ENCODE data around the gene SLC43A1. TPM values are rescaled to one million over a fixed set of nuclear protein-coding genes. Genes with fewer than 3 reads are reported as not detected.

Gene SLC43A1
- total RNA-seq, 2 donors from 2014 or later, result 8.4 to 9.1 TPM

DNA sequence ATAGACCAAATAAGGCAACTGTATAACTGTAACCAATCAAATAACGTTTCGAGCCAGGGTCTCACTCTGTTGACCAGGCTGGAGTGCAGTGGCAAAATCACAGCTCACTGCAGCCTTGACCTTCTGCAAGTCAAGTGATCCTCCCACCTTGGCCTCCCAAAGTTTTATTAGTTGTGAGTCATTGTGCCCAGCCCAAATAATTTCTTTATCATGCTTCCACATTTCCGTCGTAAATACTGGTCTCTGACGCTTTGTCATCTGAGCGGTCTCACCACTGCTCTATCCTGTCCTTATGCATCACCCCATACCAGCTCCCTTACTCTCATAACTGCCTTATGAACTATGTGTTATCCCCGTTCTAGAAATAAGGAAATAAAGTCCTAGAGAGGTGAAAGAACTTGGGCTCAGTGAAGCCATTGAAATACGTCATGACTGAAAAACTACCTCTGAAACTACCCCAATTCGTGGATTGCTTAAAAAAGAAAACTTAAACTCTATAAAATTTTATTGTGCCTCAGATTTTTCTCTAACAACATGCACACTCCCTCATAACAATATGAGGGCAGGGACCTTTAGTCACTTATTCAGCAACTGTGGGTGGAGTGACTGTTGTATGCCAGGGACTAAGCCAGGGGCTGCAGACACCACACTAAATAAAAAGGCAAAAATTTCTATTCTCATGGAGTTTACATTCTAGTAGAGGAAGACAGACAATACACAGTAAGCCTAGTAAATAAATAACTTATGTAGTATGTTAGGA lies 71.0 kb downstream of the SLC43A1 start:
- TF ChIP-seq, protein P1, sequence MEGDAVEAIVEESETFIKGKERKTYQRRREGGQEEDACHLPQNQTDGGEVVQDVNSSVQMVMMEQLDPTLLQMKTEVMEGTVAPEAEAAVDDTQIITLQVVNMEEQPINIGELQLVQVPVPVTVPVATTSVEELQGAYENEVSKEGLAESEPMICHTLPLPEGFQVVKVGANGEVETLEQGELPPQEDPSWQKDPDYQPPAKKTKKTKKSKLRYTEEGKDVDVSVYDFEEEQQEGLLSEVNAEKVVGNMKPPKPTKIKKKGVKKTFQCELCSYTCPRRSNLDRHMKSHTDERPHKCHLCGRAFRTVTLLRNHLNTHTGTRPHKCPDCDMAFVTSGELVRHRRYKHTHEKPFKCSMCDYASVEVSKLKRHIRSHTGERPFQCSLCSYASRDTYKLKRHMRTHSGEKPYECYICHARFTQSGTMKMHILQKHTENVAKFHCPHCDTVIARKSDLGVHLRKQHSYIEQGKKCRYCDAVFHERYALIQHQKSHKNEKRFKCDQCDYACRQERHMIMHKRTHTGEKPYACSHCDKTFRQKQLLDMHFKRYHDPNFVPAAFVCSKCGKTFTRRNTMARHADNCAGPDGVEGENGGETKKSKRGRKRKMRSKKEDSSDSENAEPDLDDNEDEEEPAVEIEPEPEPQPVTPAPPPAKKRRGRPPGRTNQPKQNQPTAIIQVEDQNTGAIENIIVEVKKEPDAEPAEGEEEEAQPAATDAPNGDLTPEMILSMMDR (conservative IDR thresholded peaks at IDR 0.05), result no peak
- Mint-ChIP-seq H3K4me3 (no peak overlapping the region), H3K9me3 (no peaks in the 10 kb centered on the region), H3K4me1 (no peaks in the 10 kb centered on the region), H3K27ac (no peak overlapping the region), H3K27me3 (ENCODE audit: insufficient read depth) (peaks cover 19% of the 10 kb centered on the region), H3K36me3 (ENCODE audit: low read depth) (no peaks in the 10 kb centered on the region)
- Histone ChIP-seq H3K27ac (ENCODE audit: low read depth, low read length) (no peak overlapping the region), H3K4me3 (ENCODE audit: low read length) (no peak overlapping the region), H3K27me3 (ENCODE audit: control insufficient read depth, insufficient read depth, low read length, poor library complexity, severe bottlenecking) (peaks cover 4% of the 10 kb centered on the region), H3K9me3 (ENCODE audit: control insufficient read depth, low read length) (no peaks in the 10 kb centered on the region), H3K9ac (ENCODE audit: extremely low read depth, low read length, poor library complexity, severe bottlenecking) (no peak overlapping the region), H3K36me3 (ENCODE audit: control insufficient read depth, insufficient read depth, low read length) (no peaks in the 10 kb centered on the region), H3K4me1 (ENCODE audit: control insufficient read depth, insufficient read depth, low read length) (no peaks in the 10 kb centered on the region)
- no peak for DNase-seq
- WGBS, 2 experiments (ENCODE audit: insufficient coverage in 1 of 2, insufficient read length in 1 of 2), result 85 to 90% methylated on average over 8 to 9 of the region's 9 CpGs

DNA sequence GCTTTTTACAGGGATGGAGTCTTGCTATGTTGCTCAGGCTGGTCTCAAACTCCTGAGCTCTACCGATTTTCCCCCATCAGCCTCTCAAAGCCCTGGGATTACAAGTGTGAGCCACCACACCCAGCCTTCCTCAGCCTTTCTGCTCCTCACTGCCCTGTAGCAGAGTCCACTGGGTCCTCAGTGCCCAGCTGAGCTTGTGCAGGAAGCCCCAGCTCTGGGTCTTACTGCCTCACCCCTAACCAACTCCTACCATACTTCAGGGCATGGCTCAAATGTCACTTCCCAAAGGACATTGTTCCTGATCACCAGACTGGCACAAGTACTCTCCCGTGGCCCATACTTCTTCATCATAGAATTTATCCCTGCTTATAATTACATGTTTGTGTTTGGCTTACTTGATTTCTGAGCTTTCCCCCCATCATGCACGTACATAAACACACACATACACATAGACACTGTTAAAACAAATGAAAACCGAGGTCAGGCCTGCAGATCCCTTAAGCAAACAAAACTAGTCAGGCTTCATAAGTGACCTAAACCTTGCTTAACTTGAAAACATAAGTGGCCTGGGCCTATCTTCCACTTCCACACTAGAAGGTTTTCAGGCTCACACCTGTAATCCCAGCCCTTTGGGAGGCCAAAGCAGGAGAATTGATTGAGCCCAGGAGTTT lies 74.6 kb downstream of the SLC43A1 start:
- DNase-seq, result no peak
- TF ChIP-seq, protein P1 (conservative IDR thresholded peaks at IDR 0.05), result no peak
- Mint-ChIP-seq H3K9me3 (no peaks in the 10 kb centered on the region), H3K36me3 (ENCODE audit: low read depth) (no peaks in the 10 kb centered on the region), H3K4me1 (no peaks in the 10 kb centered on the region), H3K4me3 (no peak overlapping the region), H3K27me3 (ENCODE audit: insufficient read depth) (peaks cover 10% of the 10 kb centered on the region), H3K27ac (no peak overlapping the region)
- H3K36me3 ChIP-seq (ENCODE audit: control insufficient read depth, insufficient read depth, low read length), result no peaks in the 10 kb centered on the region
- no peaks in the 10 kb centered on the region for H3K4me1 ChIP-seq (ENCODE audit: control insufficient read depth, insufficient read depth, low read length)
- WGBS, 2 experiments (ENCODE audit: insufficient coverage in 1 of 2, insufficient read length in 1 of 2), result 87% methylated on average over 4 of the region's 4 CpGs; no CpG with 5 or more reads in 1 of the 2 experiments
- no peak overlapping the region for H3K9ac ChIP-seq (ENCODE audit: extremely low read depth, low read length, poor library complexity, severe bottlenecking)
- no peaks in the 10 kb centered on the region for H3K9me3 ChIP-seq (ENCODE audit: control insufficient read depth, low read length)
- H3K27ac ChIP-seq (ENCODE audit: low read depth, low read length), result no peak overlapping the region
- no peaks in the 10 kb centered on the region for H3K27me3 ChIP-seq (ENCODE audit: control insufficient read depth, insufficient read depth, low read length, poor library complexity, severe bottlenecking)
- H3K4me3 ChIP-seq (ENCODE audit: low read length), result no peak overlapping the region

DNA sequence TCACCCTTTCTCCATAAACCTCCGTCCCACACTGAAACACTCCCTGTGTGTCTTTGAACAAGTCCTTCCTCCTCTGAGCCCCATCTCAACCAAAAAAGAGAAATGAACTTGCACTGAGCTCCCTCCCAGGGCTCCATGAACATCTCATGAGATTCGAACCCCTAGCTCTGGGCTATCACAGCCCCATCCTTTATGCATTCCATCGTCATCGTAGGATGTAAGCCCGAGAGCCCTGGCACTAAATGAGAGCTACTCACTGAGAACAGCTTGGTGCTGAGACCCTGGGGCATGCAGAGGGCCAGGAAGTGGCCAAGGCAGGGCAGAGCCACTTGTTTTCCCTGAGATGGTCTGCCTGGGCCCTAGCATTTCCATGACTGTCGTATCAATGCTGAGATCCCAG lies 75.7 kb downstream of the SLC43A1 start:
- Mint-ChIP-seq H3K36me3 (ENCODE audit: low read depth) (no peaks in the 10 kb centered on the region), H3K4me3 (no peak overlapping the region), H3K4me1 (no peaks in the 10 kb centered on the region), H3K27me3 (ENCODE audit: insufficient read depth) (peaks cover 12% of the 10 kb centered on the region), H3K9me3 (no peaks in the 10 kb centered on the region), H3K27ac (no peak overlapping the region)
- peaks cover 6% of the 10 kb centered on the region for H3K27me3 ChIP-seq (ENCODE audit: control insufficient read depth, insufficient read depth, low read length, poor library complexity, severe bottlenecking)
- H3K9me3 ChIP-seq (ENCODE audit: control insufficient read depth, low read length), result no peaks in the 10 kb centered on the region
- H3K4me1 ChIP-seq (ENCODE audit: control insufficient read depth, insufficient read depth, low read length), result no peaks in the 10 kb centered on the region
- no peak overlapping the region for H3K4me3 ChIP-seq (ENCODE audit: low read length)
- no peaks in the 10 kb centered on the region for H3K36me3 ChIP-seq (ENCODE audit: control insufficient read depth, insufficient read depth, low read length)
- no peak overlapping the region for H3K9ac ChIP-seq (ENCODE audit: extremely low read depth, low read length, poor library complexity, severe bottlenecking)
- DNase-seq, result no peak
- no peak overlapping the region for H3K27ac ChIP-seq (ENCODE audit: low read depth, low read length)
- TF ChIP-seq, protein P1 (conservative IDR thresholded peaks at IDR 0.05), result no peak
- 80 to 82% methylated on average over 6 of the region's 6 CpGs for WGBS, 2 experiments (ENCODE audit: insufficient coverage in 1 of 2, insufficient read length in 1 of 2)

Data from endodermal cell (in vitro differentiated cells).